ENCODE data around the gene RPS6KA4. TPM values are rescaled to one million over a fixed set of nuclear protein-coding genes. Genes with fewer than 3 reads are reported as not detected.
"Not testable (repeated sequence)": the region's sequence is repeated elsewhere in the genome, so short reads cannot be mapped to it uniquely, and the experiment has no call there.

RPS6KA4 gene
- polyA plus RNA-seq, 3 donors: 13.2 to 15.7 (median 14.7) TPM

- not testable (repeated sequence) for DNase-seq
These were observed 35.0 kb upstream of the RPS6KA4 start for GRCh38 chr11:64323984-64324383.

DNA sequence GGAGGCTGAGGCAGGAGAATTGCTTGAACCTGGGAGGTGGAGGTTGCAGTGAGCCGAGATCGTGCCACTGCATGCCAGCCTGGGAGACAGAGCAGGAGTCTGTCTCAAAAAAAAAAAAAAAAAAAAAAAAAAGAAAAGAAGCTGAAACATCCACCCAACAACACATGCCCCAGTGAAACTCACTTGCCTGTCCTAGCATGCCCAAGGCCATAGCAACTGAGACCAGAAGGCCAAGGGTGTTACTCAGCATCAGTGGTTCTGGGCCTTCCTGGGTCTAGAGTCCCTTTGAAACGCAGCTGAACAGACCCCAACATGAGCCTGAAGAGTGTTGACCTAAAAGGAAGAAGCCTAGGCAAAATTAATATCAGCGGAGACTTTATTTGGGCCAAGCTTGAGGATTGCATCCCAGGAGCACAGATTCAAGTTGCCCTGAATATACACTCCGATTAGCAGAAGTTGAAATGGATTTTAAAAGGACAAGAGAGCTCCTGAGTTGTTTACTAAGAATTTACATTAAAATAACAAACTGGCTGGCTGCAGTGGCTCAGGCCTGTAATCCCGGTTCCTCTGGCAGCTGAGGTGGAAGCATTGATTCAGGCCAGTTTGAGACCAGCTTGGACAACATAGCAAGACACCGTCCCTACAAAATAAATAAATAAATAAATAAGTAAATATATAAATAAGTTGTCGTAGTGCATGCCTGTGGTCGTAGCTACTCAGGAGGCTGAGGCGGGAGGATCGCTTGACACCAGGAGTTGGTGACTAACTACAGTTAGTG lies 34.1 kb upstream of the RPS6KA4 start:
- no peak for DNase-seq

DNA sequence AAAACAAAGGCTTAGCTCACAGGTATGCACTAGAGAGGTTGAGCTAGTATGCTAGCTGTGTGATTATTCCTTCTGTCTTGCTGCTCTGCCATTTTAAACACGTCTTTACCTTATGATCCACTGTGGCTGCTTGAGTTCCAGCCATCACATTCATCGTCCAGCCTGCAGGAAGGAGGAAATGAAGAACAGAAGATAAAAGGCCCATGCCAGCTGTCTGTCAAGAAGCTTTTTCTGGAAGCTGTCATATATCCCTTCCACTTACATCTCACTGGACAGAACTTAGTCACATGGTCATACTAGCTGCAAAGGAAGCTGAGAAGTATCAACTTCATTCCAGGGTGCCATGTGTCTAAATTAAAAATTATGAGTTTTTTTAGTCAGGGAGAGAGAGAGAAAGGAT lies 31.6 kb upstream of the RPS6KA4 start:
- no peak for DNase-seq

- no peak for DNase-seq
These were observed 31.0 kb upstream of the RPS6KA4 start for GRCh38 chr11:64327993-64328392.

GRCh38 chr11:64330888-64331287 lies 28.1 kb upstream of the RPS6KA4 start:
- DNase-seq: no peak

- no peak for DNase-seq
These were observed 27.2 kb upstream of the RPS6KA4 start for GRCh38 chr11:64331569-64332371.

DNA sequence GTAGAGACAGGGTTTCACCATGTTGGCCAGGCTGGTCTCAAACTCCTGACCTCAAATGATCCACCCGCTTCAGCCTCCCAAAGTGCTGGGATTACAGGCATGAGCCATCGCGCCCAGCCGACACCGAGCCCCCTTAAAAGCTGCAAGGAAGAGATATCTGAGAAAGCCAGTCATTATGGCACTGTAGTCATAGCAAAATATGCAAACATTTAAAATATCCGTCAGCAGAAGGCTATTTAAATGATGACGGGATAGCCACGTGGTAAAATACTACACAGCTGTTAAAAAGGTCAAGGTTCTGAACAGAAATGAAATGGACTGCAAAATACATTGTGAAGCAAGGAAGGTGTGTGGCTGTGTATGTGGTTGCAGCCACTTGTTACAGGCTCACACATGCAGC lies 25.4 kb upstream of the RPS6KA4 start:
- no peak for DNase-seq

GRCh38 chr11:64334764-64335735 lies 23.9 kb upstream of the RPS6KA4 start:
- no peak for DNase-seq

DNA sequence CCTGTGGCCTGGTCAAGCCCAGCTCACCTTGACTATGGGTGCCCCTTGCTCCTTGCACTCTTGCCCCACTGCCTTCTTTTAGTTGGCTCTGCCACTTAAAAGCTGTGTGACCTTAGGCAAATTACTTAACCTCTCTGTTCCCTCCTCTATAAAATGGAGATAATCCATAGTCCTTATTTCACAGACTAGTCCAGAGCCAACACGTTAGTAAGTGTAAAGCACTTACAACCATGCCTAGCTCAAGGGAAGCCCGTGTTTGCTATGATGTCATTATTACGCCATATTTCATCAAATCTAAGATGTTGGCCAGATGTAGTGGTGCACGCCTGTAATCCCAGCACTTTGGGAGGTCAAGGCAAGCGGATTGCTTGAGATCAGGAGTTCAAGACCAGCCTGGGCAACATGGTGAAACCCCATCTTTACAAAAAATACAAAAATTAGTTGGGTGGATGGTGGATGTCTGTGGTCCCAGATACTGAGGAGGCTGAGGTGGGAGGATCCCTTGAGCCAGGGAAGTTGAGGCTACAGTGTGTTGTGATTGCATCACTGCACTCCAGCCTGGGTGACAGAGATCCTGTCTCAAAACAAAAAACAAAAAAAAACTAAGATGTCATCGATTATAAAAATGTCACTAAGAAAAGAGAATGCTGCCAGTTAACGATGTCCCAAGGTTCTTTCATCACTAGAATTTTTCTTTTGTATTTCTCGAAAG lies 21.3 kb upstream of the RPS6KA4 start:
- DNase-seq: no peak

- DNase-seq: no peak
These were observed 20.2 kb upstream of the RPS6KA4 start for GRCh38 chr11:64338716-64339115.

DNA sequence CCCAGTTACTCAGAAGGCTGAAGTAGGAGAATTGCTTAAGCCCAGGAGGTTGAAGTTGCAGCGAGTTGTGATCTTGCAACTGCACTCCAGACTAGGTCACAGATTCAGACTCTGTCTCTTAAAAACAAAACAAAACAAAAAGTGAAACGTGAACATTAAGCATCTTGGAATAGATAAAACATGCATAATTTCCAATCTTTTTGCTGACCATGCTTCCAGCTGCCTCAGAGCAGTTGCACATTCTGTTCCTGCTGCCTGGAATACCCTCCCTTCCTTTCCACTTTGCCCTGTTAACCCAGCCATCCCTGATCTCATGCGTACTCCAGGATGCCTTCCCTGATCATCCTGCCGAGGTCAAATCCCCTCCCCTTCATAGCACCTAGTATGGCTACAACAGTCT lies 19.7 kb upstream of the RPS6KA4 start:
- DNase-seq: no peak

DNA sequence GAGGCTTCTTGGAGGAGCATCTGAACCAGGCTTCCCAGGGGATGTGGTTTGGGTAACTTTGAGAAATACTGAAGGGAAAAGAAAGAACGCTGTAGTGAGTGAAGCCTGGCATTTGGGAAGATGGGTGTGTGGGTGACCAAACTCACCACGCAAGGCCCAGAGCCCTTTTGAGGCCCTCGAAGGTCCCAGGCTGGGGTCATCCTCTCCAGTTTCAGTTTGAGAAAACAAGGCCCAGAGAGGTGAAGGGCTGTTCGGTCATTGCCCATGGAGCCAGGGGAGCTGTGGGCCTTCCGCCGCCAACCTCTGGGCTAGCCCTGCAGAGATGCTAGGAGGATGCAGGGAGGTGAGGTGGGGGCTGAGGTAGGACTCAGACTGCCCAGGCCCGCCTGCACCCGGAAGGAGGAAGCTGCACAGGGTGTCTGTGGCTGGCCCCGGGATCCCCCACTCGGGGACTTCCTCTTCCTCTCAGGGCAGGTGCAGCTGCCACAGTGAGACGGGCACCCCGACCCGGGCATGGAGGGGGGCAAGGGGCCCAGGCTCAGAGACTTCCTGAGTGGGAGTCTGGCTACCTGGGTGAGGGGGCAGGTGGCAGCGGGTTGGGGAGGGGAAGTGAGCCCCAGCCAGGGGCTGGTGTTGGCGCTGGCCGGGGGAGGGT lies 19.1 kb upstream of the RPS6KA4 start, which contains the start of gene CCDC88B:
Gene CCDC88B, plus strand, starts transcription at position 451 of the 655 bp plus-strand sequence. Its CDS starts 63 bp downstream, at position 514.
- no peak for DNase-seq

GRCh38 chr11:64340671-64341335 lies 18.2 kb upstream of the RPS6KA4 start:
- DNase-seq: no peak

DNA sequence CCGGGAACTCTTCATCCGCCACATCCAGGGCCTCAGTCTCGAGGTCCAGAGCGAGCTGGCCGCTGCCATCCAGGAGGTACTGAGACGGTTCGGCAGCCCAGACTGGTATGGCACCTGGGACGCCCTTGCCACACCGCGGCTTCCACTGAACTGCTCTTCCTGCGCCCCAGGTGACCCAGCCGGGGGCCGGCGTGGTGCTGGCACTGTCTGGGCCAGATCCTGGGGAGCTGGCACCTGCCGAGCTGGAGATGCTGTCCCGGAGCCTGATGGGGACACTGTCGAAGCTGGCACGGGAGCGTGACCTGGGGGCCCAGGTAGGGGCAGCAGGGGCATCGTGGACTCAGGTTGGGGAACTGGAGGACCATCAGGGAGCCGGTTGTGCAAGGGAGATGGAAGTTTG lies 17.5 kb upstream of the RPS6KA4 start:
- no peak for DNase-seq

DNA sequence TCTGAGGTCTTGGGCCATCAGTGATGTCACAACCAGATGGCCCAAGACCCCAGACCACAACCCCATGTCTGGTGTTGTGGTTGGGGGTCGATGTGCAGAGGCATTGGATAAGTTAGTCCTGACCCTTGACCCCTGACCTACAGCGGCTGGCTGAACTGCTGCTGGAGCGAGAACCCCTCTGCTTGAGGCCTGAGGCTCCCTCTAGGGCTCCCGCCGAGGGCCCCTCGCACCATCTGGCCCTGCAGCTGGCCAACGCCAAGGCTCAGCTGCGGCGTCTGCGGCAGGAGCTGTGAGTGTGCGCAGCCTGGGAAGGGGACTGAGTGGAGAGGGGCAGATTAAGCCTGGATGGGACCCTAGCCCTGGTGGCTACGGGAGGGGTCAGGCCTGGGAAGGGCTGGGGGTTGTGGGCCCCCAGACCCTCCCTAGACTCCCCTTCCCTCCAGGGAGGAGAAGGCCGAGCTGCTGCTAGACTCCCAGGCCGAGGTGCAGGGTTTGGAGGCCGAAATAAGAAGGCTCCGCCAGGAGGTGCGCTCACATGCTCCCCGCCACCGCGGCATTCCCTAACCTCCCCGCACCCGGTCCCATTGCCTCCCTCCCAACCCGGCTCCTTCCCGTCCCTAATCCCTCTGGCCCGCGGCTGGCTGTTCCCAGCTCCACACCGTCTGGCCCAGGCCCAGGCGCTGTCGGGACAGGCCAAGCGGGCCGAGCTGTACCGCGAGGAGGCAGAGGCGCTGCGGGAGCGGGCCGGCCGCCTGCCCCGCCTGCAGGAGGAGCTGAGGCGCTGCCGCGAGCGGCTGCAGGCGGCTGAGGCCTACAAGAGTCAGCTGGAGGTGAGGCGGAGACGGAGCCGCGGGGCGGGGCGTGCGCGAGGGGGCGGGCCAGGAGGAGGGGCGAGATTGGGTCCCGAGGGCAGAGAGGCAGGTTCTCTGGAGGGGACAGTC lies 16.8 kb upstream of the RPS6KA4 start:
- DNase-seq: peak; percentile 74

DNA sequence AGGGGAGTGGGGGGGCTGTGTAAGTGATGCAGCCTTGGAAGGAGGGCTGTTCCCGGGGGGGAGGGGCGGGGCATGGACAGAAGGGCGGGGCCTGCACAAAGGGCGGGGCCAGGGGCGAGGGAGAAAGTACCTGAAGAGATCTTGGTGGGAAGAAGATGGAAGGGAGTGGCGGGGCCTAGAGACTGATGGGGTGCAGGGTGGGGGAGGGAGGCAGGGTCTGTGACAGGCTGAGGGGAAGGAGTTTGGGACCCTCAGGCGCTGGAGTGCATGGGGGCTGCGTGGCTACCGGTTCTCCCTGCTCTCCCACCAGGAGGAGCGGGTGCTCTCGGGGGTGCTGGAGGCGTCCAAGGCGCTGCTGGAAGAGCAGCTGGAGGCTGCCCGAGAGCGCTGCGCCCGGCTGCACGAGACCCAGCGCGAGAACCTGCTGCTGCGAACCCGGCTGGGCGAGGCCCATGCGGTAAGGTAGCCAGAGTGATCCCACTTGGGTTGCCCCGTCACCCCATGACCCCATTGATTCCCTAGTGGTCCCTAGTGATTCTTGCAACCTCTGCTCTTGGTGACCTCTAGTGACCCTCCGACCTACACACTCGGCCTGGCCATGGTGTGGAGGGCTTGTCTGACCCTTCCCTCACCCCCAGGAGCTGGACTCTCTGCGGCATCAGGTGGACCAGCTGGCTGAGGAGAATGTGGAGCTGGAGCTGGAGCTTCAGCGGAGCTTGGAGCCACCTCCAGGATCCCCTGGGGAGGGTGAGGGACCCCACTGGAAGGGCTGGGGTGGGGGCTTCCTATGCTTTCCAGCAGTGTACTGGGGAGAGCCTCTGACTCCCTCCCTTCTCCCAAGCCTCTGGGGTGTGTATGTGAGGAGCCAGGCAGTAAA lies 15.9 kb upstream of the RPS6KA4 start:
- DNase-seq: no peak

DNA sequence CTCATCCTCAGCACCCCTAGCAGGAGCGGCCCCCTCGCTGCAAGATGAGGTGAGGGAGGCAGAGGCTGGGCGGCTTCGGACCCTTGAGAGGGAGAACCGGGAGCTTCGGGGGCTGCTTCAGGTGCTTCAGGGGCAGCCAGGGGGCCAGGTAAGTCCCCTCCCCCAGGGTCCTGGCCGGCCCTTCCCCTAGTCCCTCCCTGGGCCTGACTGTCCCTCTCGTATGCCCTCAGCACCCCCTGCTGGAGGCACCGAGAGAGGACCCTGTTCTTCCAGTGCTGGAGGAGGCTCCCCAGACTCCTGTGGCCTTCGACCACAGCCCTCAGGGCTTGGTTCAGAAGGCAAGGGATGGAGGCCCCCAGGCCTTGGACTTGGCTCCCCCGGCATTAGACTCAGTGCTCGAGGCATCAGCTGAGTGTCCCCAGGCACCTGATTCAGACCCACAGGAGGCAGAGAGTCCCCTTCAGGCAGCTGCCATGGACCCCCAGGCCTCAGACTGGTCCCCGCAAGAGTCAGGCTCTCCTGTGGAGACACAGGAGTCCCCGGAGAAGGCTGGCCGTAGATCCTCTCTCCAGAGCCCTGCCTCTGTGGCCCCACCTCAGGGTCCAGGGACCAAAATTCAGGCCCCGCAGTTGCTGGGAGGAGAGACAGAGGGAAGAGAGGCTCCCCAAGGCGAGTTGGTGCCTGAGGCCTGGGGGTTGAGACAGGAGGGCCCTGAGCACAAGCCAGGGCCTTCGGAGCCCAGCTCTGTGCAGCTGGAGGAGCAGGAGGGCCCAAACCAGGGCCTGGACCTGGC lies 15.0 kb upstream of the RPS6KA4 start:
- DNase-seq: no peak

All from renal pelvis (tissue), 4 donors.